Pulmonary artery endothelial cell (primary cell): ENCODE data around the gene EIF2S3B. TPM values are rescaled to one million over a fixed set of nuclear protein-coding genes. Genes with fewer than 3 reads are reported as not detected.
"Not testable (repeated sequence)": the region's sequence is repeated elsewhere in the genome, so short reads cannot be mapped to it uniquely, and the experiment has no call there.

ENCODE experiments used
- DNase-seq: peaks from one replicate; pipeline ENCODE4 v3.0.0-alpha.2; 2011; ENCODE audit warnings: low read depth, low spot score
- total RNA-seq: library from RNA; depleted of rRNA; stranded (reverse); fragments of >200 nt; gene quantifications from 2 replicates; pipeline ENCODE4 v1.2.3, GENCODE V29; 2014

Gene EIF2S3B
- 1.4 and 2.6 TPM in 2 replicates for total RNA-seq

GRCh38 chr12:10505620-10506019 is at the start of gene EIF2S3B:
TSS of gene EIF2S3B (plus strand) at chr12:10505890. CDS start at chr12:10505903, 13 bp downstream.
- no peak for DNase-seq

DNA sequence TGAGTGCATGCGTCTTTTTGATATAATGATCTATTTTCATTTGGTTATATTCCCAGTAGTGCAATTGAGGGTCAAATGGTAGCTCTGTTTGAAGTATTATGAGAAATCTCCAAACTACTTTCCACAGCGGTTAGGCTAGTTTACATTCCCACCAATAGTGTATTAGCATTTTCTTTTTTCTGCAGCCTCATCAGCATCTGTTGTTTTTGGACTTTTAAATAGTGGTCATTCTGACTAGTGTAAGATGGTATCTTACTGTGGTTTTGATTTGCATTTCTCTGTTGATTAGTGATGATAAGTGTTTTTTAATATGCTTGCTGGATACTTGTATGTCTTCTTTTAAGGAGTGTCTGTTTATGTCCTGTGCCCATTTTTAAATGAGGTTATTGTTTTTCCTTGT is 48.8 kb upstream of the EIF2S3B start:
- DNase-seq = no peak

GRCh38 chr12:10457760-10458159 is 47.9 kb upstream of the EIF2S3B start:
- no peak for DNase-seq

- no peak for DNase-seq
These were observed 39.4 kb upstream of the EIF2S3B start for GRCh38 chr12:10466311-10466710.

- no peak for DNase-seq
These were observed 36.0 kb upstream of the EIF2S3B start for GRCh38 chr12:10469701-10470100.

GRCh38 chr12:10472808-10473207 is 32.9 kb upstream of the EIF2S3B start:
- not testable (repeated sequence) for DNase-seq

- DNase-seq = not testable (repeated sequence)
These were observed 23.8 kb upstream of the EIF2S3B start for GRCh38 chr12:10481901-10482300.

- DNase-seq = not testable (repeated sequence)
These were observed 18.4 kb upstream of the EIF2S3B start for GRCh38 chr12:10487328-10487727.

DNA sequence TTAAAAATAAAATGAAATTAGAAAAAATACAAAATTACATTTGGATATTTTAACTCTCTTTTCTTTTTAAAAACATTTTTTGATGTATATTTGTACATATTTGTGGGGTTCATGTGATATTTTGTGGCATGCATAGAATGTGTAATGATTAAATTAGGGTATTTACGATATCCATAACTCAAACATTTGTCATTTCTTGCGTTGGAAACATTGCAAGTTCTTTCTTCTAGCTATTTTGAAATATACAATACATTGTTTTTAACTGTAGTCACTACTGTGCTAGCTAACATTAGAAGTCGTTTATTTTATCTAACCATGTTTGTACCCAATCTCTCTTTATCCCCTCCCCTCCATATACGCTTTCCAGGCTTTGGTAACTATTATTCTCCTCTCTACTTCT is 13.9 kb upstream of the EIF2S3B start:
- no peak for DNase-seq

DNA sequence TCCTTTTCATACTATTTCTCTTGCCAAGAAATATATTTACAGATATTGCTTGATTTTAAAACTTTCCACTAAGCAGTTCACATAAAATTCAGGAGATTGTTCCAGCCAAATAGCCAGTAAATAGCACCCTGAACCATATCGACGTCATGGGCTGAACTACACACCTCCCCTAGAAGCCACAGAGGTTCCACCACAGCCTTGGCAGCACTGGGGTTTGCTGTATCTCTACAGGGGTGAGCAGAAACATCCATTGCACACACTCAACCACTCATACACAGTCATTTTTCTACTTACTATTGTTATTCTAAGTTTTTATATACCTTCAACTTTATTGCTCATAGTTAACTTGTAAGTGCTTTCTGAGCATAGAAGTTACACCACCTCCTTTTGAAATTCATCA is 8.1 kb upstream of the EIF2S3B start:
- no peak for DNase-seq

DNA sequence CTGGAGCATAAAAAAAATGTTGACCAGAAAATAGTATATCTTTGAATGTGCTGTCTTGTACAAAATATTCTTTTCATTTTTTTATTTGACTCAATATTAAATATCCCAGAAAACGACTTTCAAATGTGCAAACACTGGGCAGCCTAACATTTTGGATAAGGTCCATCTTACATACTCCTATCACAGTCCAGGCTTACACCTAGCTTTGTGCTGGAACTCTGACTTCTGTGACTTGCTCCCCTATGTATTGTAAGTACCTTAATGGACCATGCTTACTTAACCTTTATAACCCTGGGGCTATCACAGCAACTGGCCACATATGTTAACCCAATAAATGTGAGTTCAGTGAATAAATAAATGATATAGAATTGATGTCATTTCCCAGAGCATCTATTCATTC is 7.6 kb upstream of the EIF2S3B start:
- no peak for DNase-seq

DNA sequence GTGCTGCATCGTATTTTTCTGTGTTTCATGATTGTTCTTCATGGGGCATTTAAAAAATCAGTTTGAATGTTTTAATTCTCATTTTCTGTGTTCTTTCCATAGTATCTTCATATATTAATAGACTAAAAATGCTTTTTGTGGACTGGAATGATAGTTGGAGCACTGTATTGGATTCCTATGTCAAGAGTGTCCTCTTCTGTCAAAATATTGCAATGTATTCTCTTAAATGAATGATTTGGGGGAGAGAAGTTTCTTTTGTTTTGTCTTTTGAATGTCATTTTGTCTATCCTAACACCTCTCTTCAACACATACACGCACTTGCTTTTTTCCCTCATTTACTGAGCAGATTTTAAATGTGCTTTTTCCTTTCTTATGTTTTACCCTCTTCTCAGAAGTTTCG is 4.7 kb upstream of the EIF2S3B start:
- DNase-seq = no peak

- no peak for DNase-seq
These were observed 2.2 kb upstream of the EIF2S3B start for GRCh38 chr12:10503460-10503859.

- no peak for DNase-seq
These were observed 6.2 kb downstream of the EIF2S3B start for GRCh38 chr12:10511756-10512355.

DNA sequence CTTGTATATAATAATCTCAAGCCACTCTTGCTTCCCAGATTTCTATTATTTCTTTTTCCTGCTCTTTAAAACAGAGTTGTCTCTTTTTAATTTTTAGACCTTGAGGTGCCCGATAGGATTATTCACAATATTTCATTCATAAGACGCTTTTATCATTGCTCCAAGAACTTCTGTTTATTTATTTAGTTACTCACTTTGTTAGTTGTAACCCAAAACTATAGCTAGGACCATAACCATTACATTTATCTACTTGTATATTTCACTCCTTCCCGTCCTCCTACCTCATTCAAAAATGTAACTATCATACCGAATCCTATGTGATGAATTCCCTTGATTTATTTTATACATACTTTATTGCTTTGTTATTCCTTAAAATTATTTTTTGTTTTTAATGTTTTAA is 7.1 kb downstream of the EIF2S3B start:
- DNase-seq = no peak

- DNase-seq = no peak
These were observed 15.9 kb downstream of the EIF2S3B start for GRCh38 chr12:10521555-10521954.

GRCh38 chr12:10528174-10528953 is 22.7 kb downstream of the EIF2S3B start:
- DNase-seq = no peak

DNA sequence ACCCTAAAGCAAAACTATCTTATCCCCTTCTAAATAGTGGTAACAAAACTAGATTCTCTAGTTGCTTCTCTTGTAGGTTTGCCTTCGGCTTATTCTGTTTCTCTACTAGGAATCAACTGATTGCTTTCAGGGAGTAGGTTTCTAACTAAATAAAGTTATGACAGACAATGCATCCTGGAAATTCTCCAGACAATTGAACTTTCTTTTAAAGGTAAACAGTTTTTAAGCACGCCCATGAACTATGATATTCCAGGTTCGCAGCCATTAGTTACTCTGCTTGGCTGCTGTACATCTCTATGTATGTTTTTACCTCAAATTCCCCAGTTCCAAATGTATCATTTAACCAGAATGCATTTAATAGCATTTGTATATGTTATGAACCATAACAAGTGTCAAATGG is 23.9 kb downstream of the EIF2S3B start:
- DNase-seq = no peak

DNA sequence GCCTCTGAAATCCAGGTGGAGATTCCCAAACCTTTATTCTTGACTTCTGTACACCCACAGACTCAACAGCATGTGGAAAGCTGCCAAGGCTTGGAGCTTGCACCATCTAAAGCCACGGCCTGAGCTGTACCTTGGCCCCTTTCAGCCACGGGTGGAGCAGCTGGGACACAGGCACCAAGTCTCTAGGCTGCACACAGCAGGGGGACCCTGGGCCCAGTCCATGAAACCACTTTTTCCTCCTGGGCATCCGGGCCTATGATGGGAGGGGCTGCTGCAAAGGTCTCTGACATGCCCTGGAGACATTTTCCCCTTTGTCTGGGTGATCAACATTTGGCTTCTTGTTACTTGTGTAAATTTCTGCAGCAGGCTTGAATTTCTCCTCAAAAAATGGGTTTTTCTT is 32.0 kb downstream of the EIF2S3B start:
- no peak for DNase-seq

DNA sequence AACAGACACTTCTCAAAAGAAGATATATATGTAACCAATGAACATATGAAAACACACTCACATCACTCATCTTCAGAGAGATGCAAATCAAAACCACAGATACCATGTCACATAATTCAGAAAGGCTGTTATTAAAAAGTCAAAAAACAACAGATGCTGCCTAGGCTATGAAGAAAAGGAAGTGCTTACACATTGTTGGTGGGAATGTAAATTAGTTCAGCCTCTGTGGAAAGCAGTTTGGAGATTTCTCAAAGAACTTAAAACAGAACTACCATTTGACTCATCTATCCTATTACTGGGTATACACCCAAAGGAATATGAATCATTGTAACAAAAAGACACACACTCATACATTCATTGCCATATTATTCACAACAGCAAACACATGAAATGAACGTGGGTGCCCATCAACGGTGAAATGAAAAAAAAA is 35.1 kb downstream of the EIF2S3B start:
- no peak for DNase-seq

DNA sequence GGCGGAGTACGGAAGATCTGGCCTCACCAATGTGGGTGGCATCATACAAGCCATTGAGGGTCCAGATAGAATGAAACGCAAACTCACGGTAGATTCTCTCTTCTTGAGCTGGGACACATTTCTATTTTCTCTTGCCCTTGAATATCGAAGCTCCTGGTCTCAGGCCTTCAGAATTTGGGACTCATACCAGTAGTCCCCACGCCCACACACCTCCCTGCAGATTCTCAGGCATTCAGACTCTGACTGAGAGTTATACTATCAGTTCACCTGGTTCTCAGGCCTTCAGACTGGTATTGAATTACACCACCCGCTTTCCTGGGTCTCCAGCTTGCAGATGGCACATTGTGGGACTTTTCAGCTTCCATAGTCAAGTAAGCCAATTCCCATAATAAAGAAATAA is 37.8 kb downstream of the EIF2S3B start:
- no peak for DNase-seq

- DNase-seq = no peak
These were observed 45.7 kb downstream of the EIF2S3B start for GRCh38 chr12:10551375-10551774.

DNA sequence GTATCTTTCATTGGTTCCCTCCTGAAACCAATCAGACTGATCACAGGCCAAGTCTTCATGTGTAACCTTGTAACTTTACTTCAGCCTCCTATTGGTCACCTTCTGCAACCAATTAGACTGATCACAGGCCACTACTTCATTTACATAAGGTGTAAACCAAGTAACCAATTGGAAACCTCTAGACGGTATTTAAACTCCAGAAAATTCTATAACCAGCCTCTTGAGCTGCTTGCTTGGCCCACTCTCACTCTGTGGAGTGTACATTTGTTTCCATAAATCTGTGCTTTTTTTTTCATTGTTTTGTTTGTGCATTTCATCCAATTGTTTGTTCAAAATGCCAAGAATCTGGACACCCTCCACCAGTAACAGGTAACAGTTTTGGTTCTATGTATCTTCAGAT is 47.5 kb downstream of the EIF2S3B start:
- no peak for DNase-seq
